ENCODE measurements around the gene JDP2. TPM values are rescaled to one million over a fixed set of nuclear protein-coding genes. Genes with fewer than 3 reads are reported as not detected.

JDP2 gene
- total and polyA plus RNA-seq, 2 of the 4 experiments (the other 2 are of a cell fraction), result 35.7 to 38.4 TPM

GRCh38 chr14:75520852-75521251, 93.0 kb downstream of the JDP2 start:
- dilution Hi-C loops (cut with HindIII; ENCODE audit: low sequenced_read_pairs, unreplicated experiment), result no loop called here

More at GRCh38 chr14:75520852-75521251, 93.0 kb downstream of the JDP2 start:
- ATAC-seq (ENCODE audit: low read depth) (no peak), DNase-seq (no peak)
- ChIA-PET CTCF (no interaction called here), POLR2A (ENCODE audit: unreplicated experiment) (no interaction called here)
- no peak overlapping the region for H3K56ac ChIP-seq (ENCODE audit: extremely low read depth, insufficient read depth, low read length)
- no peak overlapping the region for H2AK5ac ChIP-seq (ENCODE audit: low read depth, low read length)
- H3K9me3 ChIP-seq (ENCODE audit: control insufficient read depth, insufficient read depth, low read length), result no peaks in the 10 kb centered on the region
- H3K18ac ChIP-seq (ENCODE audit: low read depth, low read length), result no peak overlapping the region
- 86% methylated on average over 2 of the region's 3 CpGs; no CpG with 5 or more reads in 1 of the 2 experiments for WGBS, 2 experiments (ENCODE audit: extremely low coverage in 2 of 2, insufficient read length in 1 of 2)
- no peak overlapping the region for H4K91ac ChIP-seq (ENCODE audit: insufficient read depth, low read depth, low read length)
- H3K36me3 ChIP-seq (ENCODE audit: control insufficient read depth, insufficient read depth, low read length), result no peaks in the 10 kb centered on the region
- H4K20me1 ChIP-seq (ENCODE audit: insufficient read depth, low read length), result no peaks in the 10 kb centered on the region
- intact Hi-C loops (cut with micrococcal nuclease) (no loop called here), in situ Hi-C loops (cut with MboI; ENCODE audit: low sequenced_read_pairs) (no loop called here)
- H3K79me1 ChIP-seq (ENCODE audit: low read depth in 1 of 2, low read length in 2 of 2), result no peaks in the 10 kb centered on the region
- H3K23ac ChIP-seq (ENCODE audit: low read depth, low read length), result no peak overlapping the region
- no TSS peak for BruUV-seq (replicated peaks)
- no peak overlapping the region for H2AFZ ChIP-seq (replicated peaks; ENCODE audit: low read length, poor library complexity)
- no peak overlapping the region for H3K27ac ChIP-seq (ENCODE audit: insufficient read depth, low read length)
- no peak overlapping the region for H2BK15ac ChIP-seq (ENCODE audit: low read depth, low read length)
- H3K9me1 ChIP-seq (ENCODE audit: insufficient read depth, low read length), result peaks cover 3% of the 10 kb centered on the region; the same call in 1 of the 2 replicates
- H3K4me2 ChIP-seq (ENCODE audit: low read depth, low read length), result no peak overlapping the region
- no peak overlapping the region for H3K4me3 ChIP-seq (ENCODE audit: insufficient read depth, low read depth, low read length)
- H2BK20ac ChIP-seq (ENCODE audit: low read depth, low read length), result no peak overlapping the region
- H3K14ac ChIP-seq (replicated peaks; ENCODE audit: low read depth, low read length), result no peak overlapping the region
- no peak overlapping the region for H2BK5ac ChIP-seq (ENCODE audit: low read depth, low read length, poor library complexity, severe bottlenecking)
- no peak overlapping the region for H4K5ac ChIP-seq (ENCODE audit: low read depth, low read length)
- H3K9ac ChIP-seq (ENCODE audit: low read depth, low read length), result no peak overlapping the region
- H2BK120ac ChIP-seq (ENCODE audit: low read depth, low read length), result no peak overlapping the region
- H4K8ac ChIP-seq (ENCODE audit: low read depth in 2 of 2, low read length in 2 of 2), result no peak overlapping the region
- TF ChIP-seq RAD21 (IDR thresholded peaks at IDR 0.05; ENCODE audit: low read length), result no peak
- TF ChIP-seq FOS (IDR thresholded peaks at IDR 0.05; ENCODE audit: low read depth, low read length), result no peak
- no peak for TF ChIP-seq MXI1 (IDR thresholded peaks at IDR 0.05; ENCODE audit: borderline replicate concordance, low read depth, low read length)
- no peak for TF ChIP-seq MAZ (IDR thresholded peaks at IDR 0.05; ENCODE audit: borderline replicate concordance, low read depth, low read length)
- TF ChIP-seq CHD1 (IDR thresholded peaks at IDR 0.05; ENCODE audit: low read depth, low read length), result no peak
- TF ChIP-seq SMC3 (IDR thresholded peaks at IDR 0.05; ENCODE audit: low read depth, low read length), result no peak
- no peak for TF ChIP-seq ELK1 (IDR thresholded peaks at IDR 0.05; ENCODE audit: borderline replicate concordance, low read depth, low read length)
- TF ChIP-seq, protein P1, sequence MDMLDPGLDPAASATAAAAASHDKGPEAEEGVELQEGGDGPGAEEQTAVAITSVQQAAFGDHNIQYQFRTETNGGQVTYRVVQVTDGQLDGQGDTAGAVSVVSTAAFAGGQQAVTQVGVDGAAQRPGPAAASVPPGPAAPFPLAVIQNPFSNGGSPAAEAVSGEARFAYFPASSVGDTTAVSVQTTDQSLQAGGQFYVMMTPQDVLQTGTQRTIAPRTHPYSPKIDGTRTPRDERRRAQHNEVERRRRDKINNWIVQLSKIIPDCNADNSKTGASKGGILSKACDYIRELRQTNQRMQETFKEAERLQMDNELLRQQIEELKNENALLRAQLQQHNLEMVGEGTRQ (IDR thresholded peaks at IDR 0.05; ENCODE audit: low read depth, low read length), result no peak
- no peak for TF ChIP-seq BHLHE40 (IDR thresholded peaks at IDR 0.05; ENCODE audit: low read depth, low read length)
- no peak for TF ChIP-seq MAFK (IDR thresholded peaks at IDR 0.05; ENCODE audit: low read depth, low read length)
- no peak for TF ChIP-seq RFX5 (IDR thresholded peaks at IDR 0.05; ENCODE audit: low read depth, low read length)
- TF ChIP-seq RCOR1 (IDR thresholded peaks at IDR 0.05; ENCODE audit: insufficient replicate concordance, low read length), result no peak
- no peak for TF ChIP-seq NFE2L2 (IDR thresholded peaks at IDR 0.05; ENCODE audit: low read depth, low read length)
- no peak for TF ChIP-seq POLR2A (IDR thresholded peaks at IDR 0.05; ENCODE audit: low read depth, low read length)
- TF ChIP-seq, protein P2, sequence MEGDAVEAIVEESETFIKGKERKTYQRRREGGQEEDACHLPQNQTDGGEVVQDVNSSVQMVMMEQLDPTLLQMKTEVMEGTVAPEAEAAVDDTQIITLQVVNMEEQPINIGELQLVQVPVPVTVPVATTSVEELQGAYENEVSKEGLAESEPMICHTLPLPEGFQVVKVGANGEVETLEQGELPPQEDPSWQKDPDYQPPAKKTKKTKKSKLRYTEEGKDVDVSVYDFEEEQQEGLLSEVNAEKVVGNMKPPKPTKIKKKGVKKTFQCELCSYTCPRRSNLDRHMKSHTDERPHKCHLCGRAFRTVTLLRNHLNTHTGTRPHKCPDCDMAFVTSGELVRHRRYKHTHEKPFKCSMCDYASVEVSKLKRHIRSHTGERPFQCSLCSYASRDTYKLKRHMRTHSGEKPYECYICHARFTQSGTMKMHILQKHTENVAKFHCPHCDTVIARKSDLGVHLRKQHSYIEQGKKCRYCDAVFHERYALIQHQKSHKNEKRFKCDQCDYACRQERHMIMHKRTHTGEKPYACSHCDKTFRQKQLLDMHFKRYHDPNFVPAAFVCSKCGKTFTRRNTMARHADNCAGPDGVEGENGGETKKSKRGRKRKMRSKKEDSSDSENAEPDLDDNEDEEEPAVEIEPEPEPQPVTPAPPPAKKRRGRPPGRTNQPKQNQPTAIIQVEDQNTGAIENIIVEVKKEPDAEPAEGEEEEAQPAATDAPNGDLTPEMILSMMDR (conservative IDR thresholded peaks at IDR 0.05; ENCODE audit: low read depth, low read length), result no peak
- no peak for TF ChIP-seq CEBPB (IDR thresholded peaks at IDR 0.05; ENCODE audit: low read depth, low read length)
- peaks cover 21% of the 10 kb centered on the region for H3K27me3 ChIP-seq (ENCODE audit: control insufficient read depth, insufficient read depth, low read length)
- no peak overlapping the region for H3K4ac ChIP-seq (ENCODE audit: low read depth, low read length)
- no peak overlapping the region for H2AK9ac ChIP-seq (replicated peaks; ENCODE audit: low read depth, low read length, poor library complexity)
- H3K4me1 ChIP-seq (ENCODE audit: control insufficient read depth, insufficient read depth, low read length), result peaks cover 2% of the 10 kb centered on the region; the same call in 1 of the 2 replicates
